ENCODE measurements around the gene FBF1. TPM values are rescaled to one million over a fixed set of nuclear protein-coding genes. Genes with fewer than 3 reads are reported as not detected.

The FBF1 gene
- total RNA-seq, 3 donors from 2014 or later: 5.2 to 13.6 (median 5.5) TPM

GRCh38 chr17:75959839-75960511 is 19.1 kb upstream of the FBF1 start:
- Histone ChIP-seq H3K4me1 (ENCODE audit: low read depth) (no peaks in the 10 kb centered on the region), H3K9me3 (no peaks in the 10 kb centered on the region), H3K36me3 (ENCODE audit: low read depth) (no peaks in the 10 kb centered on the region), H3K4me3 (no peak overlapping the region)
- TF ChIP-seq CTCF (IDR thresholded peaks at IDR 0.05): no peak
- no peak for ATAC-seq
- DNase-seq: no peak
- intact Hi-C loops (cut with DNase I, micrococcal nuclease): no loop called here

- no peaks in the 10 kb centered on the region for H3K9me3 ChIP-seq
- no peak for ATAC-seq
- TF ChIP-seq CTCF (IDR thresholded peaks at IDR 0.05): no peak
- no peak overlapping the region for H3K4me3 ChIP-seq
- H3K36me3 ChIP-seq (ENCODE audit: low read depth): no peaks in the 10 kb centered on the region
- no peak for DNase-seq
- H3K4me1 ChIP-seq (ENCODE audit: low read depth): no peaks in the 10 kb centered on the region
- intact Hi-C loops (cut with DNase I, micrococcal nuclease): no loop called here
These were observed 18.4 kb upstream of the FBF1 start for GRCh38 chr17:75959051-75959838.

GRCh38 chr17:75950855-75951554 is 10.2 kb upstream of the FBF1 start:
- DNase-seq: peak in 1 of 3 donors; percentile 8
- ATAC-seq: no peak
- H3K9me3 ChIP-seq: no peaks in the 10 kb centered on the region
- H3K4me1 ChIP-seq (ENCODE audit: low read depth): no peaks in the 10 kb centered on the region
- intact Hi-C loops (cut with DNase I, micrococcal nuclease): no loop called here
- peaks cover 24% of the 10 kb centered on the region for H3K36me3 ChIP-seq (ENCODE audit: low read depth)
- no peak overlapping the region for H3K4me3 ChIP-seq
- TF ChIP-seq CTCF (IDR thresholded peaks at IDR 0.05): no peak

- DNase-seq: no peak
- ATAC-seq: no peak
These were observed 9.6 kb upstream of the FBF1 start for GRCh38 chr17:75950421-75950820.

GRCh38 chr17:75945211-75945610 is 4.4 kb upstream of the FBF1 start:
- Histone ChIP-seq H3K36me3 (ENCODE audit: low read depth) (peaks cover 7% of the 10 kb centered on the region), H3K9me3 (no peaks in the 10 kb centered on the region), H3K4me3 (no peak overlapping the region), H3K4me1 (ENCODE audit: low read depth) (peaks cover 10% of the 10 kb centered on the region)
- TF ChIP-seq CTCF (IDR thresholded peaks at IDR 0.05): no peak
- intact Hi-C loops (cut with DNase I, micrococcal nuclease): no loop called here
- DNase-seq (no peak), ATAC-seq (no peak)

More at GRCh38 chr17:75950421-75950820, 9.6 kb upstream of the FBF1 start:
- Histone ChIP-seq H3K4me3 (no peak overlapping the region), H3K4me1 (ENCODE audit: low read depth) (no peaks in the 10 kb centered on the region), H3K9me3 (no peaks in the 10 kb centered on the region), H3K36me3 (ENCODE audit: low read depth) (peaks cover 24% of the 10 kb centered on the region)
- no peak for TF ChIP-seq CTCF (IDR thresholded peaks at IDR 0.05)
- intact Hi-C loops (cut with DNase I, micrococcal nuclease): no loop called here

All from mucosa of descending colon (tissue), 3 donors.